PFSK-1 (cell line): ENCODE measurements around the gene CCSER1.

Experiments
- FOXP2 ChIP-seq: optimal IDR thresholded peaks from 2 replicates; pipeline ENCODE3; 2011; ENCODE audit warnings: borderline replicate concordance, control low read depth, inconsistent platforms; ENCODE audit not compliant: insufficient read depth; ENCODE audit errors: extremely low read length, extremely low read depth
- POLR2AphosphoS5 ChIP-seq: IDR thresholded peaks from 2 replicates; pipeline ENCODE4 v1.6.1; 2012; ENCODE audit warnings: low read depth, mild to moderate bottlenecking, control low read depth, low read length, moderate library complexity
- SIN3A ChIP-seq: IDR thresholded peaks from 2 replicates; pipeline ENCODE4 v1.6.1; 2012; ENCODE audit warnings: mild to moderate bottlenecking, low read length, moderate library complexity, borderline replicate concordance; ENCODE audit not compliant: insufficient read depth
- TAF1 ChIP-seq: IDR thresholded peaks from 2 replicates; pipeline ENCODE4 v1.6.1; 2012; ENCODE audit warnings: low read length, control low read depth, borderline replicate concordance; ENCODE audit not compliant: insufficient read depth
- TF ChIP-seq, protein P1 (sequence below), 2 experiments: IDR thresholded peaks; 2 replicates each; pipeline versions ENCODE4 v1.6.1 to v1.8.0; 2011 to 2012; ENCODE audit warnings: low read depth in 2 of 2, low read length in 2 of 2, control low read depth in 1 of 2, inconsistent platforms in 1 of 2, mild to moderate bottlenecking in 1 of 2, moderate library complexity in 1 of 2; ENCODE audit not compliant: insufficient read depth in 1 of 2

DNA sequence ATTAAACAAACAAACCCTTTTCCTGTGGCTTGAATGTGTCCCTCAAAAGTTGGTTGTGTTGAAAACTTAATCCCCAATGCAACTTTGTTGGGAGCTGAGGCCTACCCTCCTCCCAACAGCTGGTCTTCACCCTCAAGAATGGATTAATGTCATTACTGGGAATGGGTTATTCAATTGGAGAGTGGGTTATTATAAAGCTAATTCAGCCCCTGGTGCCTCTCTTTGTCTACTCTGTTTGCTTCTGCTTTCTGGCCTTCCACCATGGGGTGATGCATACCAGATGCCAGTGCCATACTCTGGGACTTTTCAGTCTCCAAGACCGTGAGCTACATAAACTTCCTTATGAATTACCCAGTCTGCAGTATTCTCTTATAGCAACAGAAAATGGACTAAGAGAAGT is 706.5 kb downstream of the CCSER1 start:
- TF ChIP-seq, protein P1, sequence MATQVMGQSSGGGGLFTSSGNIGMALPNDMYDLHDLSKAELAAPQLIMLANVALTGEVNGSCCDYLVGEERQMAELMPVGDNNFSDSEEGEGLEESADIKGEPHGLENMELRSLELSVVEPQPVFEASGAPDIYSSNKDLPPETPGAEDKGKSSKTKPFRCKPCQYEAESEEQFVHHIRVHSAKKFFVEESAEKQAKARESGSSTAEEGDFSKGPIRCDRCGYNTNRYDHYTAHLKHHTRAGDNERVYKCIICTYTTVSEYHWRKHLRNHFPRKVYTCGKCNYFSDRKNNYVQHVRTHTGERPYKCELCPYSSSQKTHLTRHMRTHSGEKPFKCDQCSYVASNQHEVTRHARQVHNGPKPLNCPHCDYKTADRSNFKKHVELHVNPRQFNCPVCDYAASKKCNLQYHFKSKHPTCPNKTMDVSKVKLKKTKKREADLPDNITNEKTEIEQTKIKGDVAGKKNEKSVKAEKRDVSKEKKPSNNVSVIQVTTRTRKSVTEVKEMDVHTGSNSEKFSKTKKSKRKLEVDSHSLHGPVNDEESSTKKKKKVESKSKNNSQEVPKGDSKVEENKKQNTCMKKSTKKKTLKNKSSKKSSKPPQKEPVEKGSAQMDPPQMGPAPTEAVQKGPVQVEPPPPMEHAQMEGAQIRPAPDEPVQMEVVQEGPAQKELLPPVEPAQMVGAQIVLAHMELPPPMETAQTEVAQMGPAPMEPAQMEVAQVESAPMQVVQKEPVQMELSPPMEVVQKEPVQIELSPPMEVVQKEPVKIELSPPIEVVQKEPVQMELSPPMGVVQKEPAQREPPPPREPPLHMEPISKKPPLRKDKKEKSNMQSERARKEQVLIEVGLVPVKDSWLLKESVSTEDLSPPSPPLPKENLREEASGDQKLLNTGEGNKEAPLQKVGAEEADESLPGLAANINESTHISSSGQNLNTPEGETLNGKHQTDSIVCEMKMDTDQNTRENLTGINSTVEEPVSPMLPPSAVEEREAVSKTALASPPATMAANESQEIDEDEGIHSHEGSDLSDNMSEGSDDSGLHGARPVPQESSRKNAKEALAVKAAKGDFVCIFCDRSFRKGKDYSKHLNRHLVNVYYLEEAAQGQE (IDR thresholded peaks at IDR 0.05; ENCODE audit: insufficient read depth in 1 of 2, low read depth in 2 of 2, low read length in 2 of 2) = no peak
- no peak for TF ChIP-seq TAF1
- TF ChIP-seq SIN3A = no peak
- no peak for TF ChIP-seq POLR2AphosphoS5
- no peak for TF ChIP-seq FOXP2
